DMS53 treated with DMSO at 0.1 percent for 48 hours (cell line): ENCODE data around the gene GOPC.

Experiments used
- DNase-seq: peaks from one replicate; lab custom pipeline; 2025; ENCODE audit not compliant: unreplicated experiment; lab: John Stamatoyannopoulos, UW

The GOPC gene

DNA sequence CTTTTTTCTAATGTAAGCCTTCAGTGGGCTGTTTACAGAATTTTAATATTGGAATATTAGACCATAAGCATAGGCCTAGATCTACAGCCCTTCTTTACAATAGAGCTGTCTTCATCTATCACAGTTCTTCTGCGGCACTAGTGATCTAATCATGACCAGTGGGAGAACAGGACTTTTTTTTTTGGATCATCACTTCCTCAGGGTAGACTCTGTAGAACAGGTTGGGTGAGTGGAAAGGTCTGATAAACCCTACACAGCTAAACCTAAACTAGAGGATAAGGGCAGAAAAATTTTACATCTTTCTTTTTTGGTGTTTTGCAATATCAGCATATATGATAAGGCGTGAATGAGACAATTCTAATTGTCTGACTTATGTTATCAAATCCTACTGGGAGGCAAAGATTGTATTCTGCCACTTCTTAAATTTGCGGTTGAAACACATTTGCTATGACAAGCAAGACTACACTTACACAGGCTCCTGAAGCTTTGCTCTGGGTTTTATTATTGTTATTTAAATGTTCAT, 52.2 kb downstream of the GOPC start:
- DNase-seq, result peak; percentile 11

DNA sequence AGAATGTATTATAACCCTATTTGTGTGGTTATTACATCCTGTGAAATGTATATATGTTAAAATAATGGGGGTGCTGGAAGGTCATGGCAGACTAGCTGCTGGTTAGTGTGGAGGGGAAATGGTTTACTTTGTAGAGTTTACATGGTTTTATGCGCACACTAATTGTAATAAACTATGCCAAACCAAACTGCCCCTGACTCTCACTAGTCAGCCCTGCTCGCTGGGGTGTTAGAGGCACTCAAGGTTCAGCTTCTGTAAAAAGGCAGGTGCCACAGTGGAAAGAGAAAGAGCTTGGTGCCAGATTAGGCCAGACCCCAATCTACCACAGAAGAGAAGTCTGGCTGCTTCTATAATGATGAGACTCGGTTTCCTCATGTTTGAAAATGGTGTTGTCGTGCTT, 52.7 kb downstream of the GOPC start:
- DNase-seq, result no peak

GRCh38 chr6:117548797-117549301, 53.5 kb downstream of the GOPC start:
- DNase-seq, result peak; percentile 43

GRCh38 chr6:117547688-117548621, 54.4 kb downstream of the GOPC start:
- DNase-seq, result no peak

- DNase-seq, result no peak
Measured at GRCh38 chr6:117546674-117547073, 55.6 kb downstream of the GOPC start.

DNA sequence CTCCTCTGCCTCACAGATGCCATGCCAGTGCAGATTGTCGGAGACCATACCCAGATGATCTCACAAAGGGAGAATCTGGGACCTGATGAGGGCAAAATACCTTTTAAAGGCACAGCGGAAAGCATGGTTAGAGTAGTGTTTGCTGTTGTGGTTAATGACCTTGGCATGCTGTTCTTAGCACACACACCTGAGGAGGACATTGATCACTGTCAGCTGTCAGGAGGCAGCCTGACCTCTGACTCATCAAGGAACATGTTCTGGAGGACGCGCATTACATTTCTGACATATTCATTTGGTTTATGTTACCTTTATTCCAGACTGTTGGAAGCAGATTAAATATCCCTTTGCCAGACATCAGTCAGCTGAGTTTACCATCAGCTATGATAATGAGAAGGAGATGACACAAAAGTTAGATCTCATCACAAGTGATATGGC, 57.1 kb downstream of the GOPC start:
- DNase-seq, result peak; percentile 65

DNA sequence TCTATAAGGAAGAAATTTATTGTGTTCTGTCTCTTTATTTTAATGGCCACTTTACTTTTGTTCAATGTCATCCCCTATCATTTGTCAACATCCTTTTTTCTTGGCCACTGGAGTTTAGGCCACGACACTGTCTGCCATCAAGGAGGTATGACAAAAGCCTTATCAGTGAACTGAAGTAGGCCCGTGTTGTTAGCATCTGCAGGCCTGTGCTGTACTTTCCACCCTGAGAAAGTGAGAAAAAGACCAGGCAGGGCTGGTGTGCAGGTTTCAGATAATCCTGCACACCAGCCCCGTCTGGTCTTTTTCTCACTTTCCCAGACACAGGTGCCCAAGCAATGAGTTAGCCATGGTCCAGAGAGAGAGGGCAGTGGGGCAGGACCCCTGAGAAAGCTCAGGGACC, 57.6 kb downstream of the GOPC start:
- no peak for DNase-seq

- no peak for DNase-seq
Measured at GRCh38 chr6:117542493-117542892, 59.8 kb downstream of the GOPC start.

GRCh38 chr6:117540670-117541069, 61.6 kb downstream of the GOPC start:
- DNase-seq, result no peak

DNA sequence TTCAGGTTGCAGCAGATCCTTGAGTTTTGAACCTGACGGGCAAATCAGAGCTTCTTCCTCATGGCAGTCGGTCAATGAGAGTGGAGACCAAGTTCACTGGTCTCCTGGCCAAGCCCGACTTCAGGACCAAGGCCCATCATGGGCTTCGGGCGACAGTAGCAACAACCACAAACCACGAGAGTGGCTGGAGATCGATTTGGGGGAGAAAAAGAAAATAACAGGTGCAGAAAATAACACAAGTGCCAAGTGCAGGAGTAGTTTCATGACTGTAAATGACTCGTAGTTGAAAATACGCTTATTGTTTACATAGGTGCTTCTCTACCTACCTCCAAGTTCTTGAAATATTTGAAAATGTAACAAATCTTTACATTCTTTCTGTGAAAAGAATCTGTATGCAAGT, 63.7 kb downstream of the GOPC start:
- no peak for DNase-seq

- DNase-seq, result no peak
Measured at GRCh38 chr6:117536317-117536716, 66.0 kb downstream of the GOPC start.

DNA sequence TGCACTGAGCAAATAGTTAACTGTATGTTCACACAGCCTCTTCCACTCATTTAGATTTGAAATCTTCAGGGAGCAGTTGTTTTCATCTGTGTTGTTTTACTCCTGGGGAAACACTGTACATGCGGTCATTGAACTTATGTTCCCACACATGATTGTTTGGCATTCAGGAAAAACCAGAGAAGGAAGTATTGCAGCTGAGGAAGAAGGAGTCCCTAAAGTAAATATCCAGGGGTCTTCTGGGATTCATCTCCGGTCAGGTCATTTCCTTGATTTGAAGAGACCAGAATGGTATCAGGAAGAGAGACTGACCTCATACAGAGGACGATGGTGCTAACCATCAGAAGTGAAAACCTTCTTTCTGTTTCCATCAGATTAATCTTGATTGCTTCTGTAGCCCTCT, 67.3 kb downstream of the GOPC start:
- no peak for DNase-seq

DNA sequence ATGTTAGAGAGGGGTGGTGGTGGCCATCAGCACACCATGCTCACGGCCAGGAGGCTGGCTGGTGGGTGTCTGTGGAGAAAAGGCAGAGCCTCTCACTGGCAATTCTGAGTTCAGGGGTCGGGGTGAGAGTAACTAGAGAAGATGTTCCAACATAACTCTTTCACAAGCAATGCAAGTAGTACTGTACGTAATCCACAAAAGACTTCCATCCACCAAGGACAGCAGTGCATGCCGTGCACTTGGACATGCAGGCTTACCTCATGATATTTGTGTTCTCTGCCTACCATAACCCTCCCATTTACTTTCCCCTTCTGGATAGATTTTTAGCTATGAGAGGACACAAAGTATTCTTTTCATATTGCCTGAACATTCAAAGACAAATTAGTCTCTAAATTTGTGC, 68.5 kb downstream of the GOPC start:
- DNase-seq, result no peak

- DNase-seq, result no peak
Measured at GRCh38 chr6:117531809-117532725, 70.2 kb downstream of the GOPC start.

DNA sequence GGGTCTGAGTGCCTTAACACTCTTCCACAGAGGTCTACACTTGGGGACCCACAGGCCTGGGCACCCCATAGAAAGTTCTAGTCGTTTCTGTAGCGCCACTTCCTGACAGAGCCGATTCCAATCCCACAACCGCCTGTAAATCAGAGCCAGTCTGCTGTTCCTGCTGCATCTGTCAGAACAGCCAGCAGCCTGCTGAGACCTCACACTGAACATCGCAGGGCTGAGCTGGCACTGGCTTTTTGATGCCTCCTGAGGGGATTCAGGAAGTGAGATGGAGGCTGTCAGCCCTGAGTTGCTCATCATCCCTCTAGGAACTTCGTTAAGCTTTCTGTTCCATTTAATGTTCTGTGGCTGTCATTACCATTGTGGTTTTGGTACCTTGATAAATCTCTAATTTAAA, 71.0 kb downstream of the GOPC start:
- DNase-seq, result no peak

- no peak for DNase-seq
Measured at GRCh38 chr6:117530467-117531242, 71.7 kb downstream of the GOPC start.

DNA sequence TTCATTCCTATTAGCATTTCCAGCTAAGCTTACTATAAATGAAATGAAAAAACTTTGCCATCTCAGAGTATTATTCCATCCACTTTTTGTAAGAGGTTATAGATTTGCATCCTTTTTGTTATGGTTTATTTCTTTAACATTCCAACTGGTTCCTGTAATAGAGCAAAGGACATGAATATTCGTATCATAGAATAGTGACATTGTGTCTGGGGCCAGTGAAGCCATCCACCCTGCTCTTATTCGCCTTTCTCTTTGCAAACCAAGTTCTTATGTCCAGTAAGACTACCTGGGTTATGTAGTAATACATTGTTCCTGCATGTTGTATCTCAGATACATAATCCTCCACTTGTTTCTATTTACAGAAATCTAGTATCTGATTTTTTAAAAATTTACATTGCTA, 76.7 kb downstream of the GOPC start:
- no peak for DNase-seq

- no peak for DNase-seq
Measured at GRCh38 chr6:117521791-117522502, 80.4 kb downstream of the GOPC start.

DNA sequence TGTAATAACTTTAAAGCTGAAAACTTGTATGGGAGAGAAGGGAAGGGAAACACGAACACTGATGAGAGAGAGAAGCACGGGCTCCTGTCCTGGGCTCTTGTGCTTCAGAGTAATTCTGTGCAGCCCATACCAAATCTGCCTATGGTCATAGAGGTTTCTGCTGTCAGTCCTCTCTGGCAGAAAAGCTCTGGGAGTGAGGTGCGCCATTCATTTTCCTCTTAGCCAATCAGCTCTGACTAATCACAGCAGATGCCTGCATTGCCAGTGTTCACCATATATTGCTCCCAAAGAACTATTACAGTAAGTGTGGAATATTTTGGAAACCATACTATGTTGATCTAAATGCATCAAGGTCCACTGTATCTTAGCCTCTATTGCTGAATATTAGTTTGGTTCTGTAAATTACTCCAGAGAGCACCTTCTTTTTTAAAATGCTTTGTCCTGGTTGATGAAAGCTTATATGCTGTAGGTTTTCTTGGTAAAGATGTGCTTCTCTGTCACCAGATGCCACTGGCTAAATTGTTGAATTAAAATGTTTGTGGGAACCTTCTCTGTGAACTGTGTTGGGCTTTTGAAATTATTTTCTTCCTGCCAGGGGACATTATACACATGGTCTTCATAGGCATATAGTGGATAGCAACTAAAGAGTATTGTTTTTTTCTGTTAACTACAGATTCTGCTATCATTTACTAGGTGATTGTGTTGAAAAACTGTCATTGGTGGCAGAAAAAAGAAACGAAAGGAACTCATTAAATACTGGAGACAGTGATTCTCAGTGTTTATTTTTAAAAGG, 81.5 kb downstream of the GOPC start:
- DNase-seq, result no peak
